Measurements from ENCODE around the gene ZFP57.

DNA sequence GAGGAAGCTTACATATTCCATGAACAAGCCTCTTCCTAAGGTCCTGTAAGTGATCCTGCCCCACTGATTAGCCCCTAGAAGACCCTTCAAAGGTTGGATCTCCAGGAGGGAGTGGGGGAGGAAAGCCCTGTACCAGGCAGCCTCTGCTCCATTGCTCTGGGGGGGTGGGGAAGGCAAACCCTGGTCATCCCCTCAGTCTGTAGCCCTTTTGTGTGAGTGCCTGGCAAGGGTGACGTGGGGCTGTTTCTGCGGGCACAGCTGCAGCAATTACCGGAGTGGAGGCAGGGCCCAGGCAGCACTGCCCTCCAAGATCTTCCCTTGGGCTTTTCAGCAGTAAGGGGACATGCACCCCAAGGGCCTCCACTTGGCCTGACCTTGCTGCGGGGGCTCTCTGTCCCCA is 24.2 kb downstream of the ZFP57 start, which contains the start of gene MOG:
- TF ChIP-seq, protein P1, sequence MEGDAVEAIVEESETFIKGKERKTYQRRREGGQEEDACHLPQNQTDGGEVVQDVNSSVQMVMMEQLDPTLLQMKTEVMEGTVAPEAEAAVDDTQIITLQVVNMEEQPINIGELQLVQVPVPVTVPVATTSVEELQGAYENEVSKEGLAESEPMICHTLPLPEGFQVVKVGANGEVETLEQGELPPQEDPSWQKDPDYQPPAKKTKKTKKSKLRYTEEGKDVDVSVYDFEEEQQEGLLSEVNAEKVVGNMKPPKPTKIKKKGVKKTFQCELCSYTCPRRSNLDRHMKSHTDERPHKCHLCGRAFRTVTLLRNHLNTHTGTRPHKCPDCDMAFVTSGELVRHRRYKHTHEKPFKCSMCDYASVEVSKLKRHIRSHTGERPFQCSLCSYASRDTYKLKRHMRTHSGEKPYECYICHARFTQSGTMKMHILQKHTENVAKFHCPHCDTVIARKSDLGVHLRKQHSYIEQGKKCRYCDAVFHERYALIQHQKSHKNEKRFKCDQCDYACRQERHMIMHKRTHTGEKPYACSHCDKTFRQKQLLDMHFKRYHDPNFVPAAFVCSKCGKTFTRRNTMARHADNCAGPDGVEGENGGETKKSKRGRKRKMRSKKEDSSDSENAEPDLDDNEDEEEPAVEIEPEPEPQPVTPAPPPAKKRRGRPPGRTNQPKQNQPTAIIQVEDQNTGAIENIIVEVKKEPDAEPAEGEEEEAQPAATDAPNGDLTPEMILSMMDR (IDR thresholded peaks at IDR 0.05; ENCODE audit: insufficient read depth, low read depth, low read length), result no peak
- TF ChIP-seq EZH2 (IDR thresholded peaks at IDR 0.05; ENCODE audit: insufficient read depth, low read length), result no peak

Data from astrocyte (in vitro differentiated cells and primary cell).